RWPE2 (cell line): ENCODE measurements around the gene PRRT4.
A peak's percentile ranks its signal among the peaks of the same experiment; 100 is the strongest.

Experiments used
- ATAC-seq: fragments of 200-7000 bp; cut with Tn5 transposase; 3 replicates; pipeline ENCODE4 v1.9.1; 2021; ENCODE audit warnings: low read depth
- DNase-seq: peaks from one replicate; pipeline ENCODE4 v3.0.0-alpha.2; 2020; ENCODE audit warnings: low spot score
- H3K27ac ChIP-seq: fragments of 450-650 bp; 2 replicates; pipeline ENCODE4 v1.5.1; 2017; ENCODE audit warnings: mild to moderate bottlenecking; ENCODE audit not compliant: poor library complexity, severe bottlenecking
- H3K27me3 ChIP-seq: fragments of 250-450 bp; sonication (Bioruptor Pico); 2 replicates; pipeline ENCODE4 v1.5.1; 2021; ENCODE audit warnings: mild to moderate bottlenecking, moderate library complexity; ENCODE audit not compliant: insufficient read depth, poor library complexity, severe bottlenecking
- H3K36me3 ChIP-seq: fragments of 250-450 bp; sonication (Bioruptor Pico); 2 replicates; pipeline ENCODE4 v1.5.1; 2020; ENCODE audit warnings: low read depth, mild to moderate bottlenecking, moderate library complexity
- H3K4me1 ChIP-seq: fragments of 250-450 bp; sonication (Bioruptor Pico); 2 replicates; pipeline ENCODE4 v1.5.1; 2021; ENCODE audit warnings: mild to moderate bottlenecking, moderate library complexity; ENCODE audit not compliant: insufficient read depth, poor library complexity, severe bottlenecking
- H3K4me3 ChIP-seq: fragments of 250-450 bp; sonication (Bioruptor Pico); 2 replicates; pipeline ENCODE4 v1.5.1; 2021; ENCODE audit warnings: mild to moderate bottlenecking, moderate library complexity; ENCODE audit not compliant: severe bottlenecking
- H3K9me3 ChIP-seq: fragments of 250-450 bp; sonication (Bioruptor Pico); 2 replicates; pipeline ENCODE4 v1.5.1; 2021; ENCODE audit warnings: mild to moderate bottlenecking, moderate library complexity; ENCODE audit not compliant: severe bottlenecking
- TF ChIP-seq, protein P1 (sequence below): fragments of 450-650 bp; IDR thresholded peaks from one replicate; pipeline ENCODE4 v1.5.1; 2017; ENCODE audit warnings: mild to moderate bottlenecking, moderate library complexity; ENCODE audit not compliant: poor library complexity, severe bottlenecking

Gene PRRT4

DNA sequence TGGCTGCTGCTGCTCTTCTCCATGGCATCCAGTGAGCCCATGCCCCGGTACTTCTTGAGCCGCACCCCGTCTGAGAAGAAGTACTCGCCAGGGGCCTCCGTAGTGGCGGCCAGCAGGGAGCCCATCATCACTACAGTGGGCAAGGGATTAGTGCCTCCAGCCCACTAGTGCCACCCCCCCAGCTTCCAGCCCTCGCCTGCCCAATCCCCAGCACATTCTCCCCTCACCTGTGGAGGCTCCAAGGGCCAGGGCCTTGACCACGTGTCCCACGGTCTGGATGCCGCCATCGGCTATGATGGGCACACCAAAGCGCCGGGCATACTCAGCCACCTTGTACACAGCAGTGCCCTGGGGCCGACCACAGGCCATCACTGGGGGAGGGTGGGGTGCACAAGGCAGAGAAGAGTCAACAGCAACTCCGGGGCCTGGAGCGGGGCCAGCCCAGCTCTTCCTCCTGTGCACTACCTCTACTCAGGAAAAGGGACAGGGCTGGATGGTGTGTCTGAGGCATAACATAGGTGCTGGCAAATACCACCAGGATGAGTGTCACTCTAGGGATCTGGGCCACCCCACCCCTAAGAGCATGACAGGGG is 33.5 kb upstream of the PRRT4 start:
- Histone ChIP-seq H3K27me3 (no peaks in the 10 kb centered on the region), H3K4me3 (no peak overlapping the region), H3K4me1 (no peaks in the 10 kb centered on the region), H3K9me3 (no peaks in the 10 kb centered on the region), H3K36me3 (peaks cover 37% of the 10 kb centered on the region), H3K27ac (no peak overlapping the region)
- TF ChIP-seq, protein P1, sequence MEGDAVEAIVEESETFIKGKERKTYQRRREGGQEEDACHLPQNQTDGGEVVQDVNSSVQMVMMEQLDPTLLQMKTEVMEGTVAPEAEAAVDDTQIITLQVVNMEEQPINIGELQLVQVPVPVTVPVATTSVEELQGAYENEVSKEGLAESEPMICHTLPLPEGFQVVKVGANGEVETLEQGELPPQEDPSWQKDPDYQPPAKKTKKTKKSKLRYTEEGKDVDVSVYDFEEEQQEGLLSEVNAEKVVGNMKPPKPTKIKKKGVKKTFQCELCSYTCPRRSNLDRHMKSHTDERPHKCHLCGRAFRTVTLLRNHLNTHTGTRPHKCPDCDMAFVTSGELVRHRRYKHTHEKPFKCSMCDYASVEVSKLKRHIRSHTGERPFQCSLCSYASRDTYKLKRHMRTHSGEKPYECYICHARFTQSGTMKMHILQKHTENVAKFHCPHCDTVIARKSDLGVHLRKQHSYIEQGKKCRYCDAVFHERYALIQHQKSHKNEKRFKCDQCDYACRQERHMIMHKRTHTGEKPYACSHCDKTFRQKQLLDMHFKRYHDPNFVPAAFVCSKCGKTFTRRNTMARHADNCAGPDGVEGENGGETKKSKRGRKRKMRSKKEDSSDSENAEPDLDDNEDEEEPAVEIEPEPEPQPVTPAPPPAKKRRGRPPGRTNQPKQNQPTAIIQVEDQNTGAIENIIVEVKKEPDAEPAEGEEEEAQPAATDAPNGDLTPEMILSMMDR: no peak
- DNase-seq (peak; percentile 62), ATAC-seq (no peak)

DNA sequence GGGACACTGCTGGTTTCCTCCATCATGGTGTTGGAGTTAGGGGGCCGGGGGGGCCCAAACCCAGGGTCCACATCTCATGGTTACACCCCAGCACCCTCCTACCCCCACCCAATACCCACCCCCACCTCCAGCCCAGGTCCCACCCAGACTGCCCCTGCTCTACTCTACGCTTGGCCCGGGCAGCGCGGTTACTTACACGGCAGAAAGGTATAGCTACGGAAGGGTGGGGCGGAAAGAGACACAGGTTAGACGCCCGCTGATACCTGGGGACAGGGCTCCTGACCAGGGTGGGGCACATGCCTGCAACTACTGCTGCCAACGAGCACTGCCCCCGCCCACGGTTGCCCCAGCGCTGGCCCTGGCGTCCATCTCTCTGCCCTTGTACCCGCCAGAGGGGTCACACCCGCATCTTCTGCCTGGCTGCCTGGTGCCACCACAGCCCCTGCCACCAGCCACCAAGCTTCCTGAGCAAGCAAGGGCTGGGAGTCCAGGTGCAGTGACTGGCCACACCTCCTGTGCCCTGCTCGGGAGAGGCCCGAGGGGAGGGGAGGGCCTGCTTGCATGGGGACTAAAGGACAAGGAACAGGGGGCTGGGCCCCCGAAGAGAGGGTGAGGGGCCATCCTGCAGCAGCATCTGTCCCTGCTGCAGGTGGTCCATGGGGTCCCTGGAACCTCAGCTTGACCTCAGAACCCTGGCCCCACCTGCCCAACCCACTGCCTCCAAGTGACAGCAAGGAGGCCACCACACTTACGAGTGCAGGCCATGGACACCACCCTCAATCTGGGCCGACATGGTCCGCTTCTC is 32.2 kb upstream of the PRRT4 start:
- ATAC-seq (no peak), DNase-seq (peak; percentile 63)
- no peak overlapping the region for H3K27ac ChIP-seq
- H3K36me3 ChIP-seq: peaks cover 33% of the 10 kb centered on the region
- TF ChIP-seq, protein P1: no peak
- no peaks in the 10 kb centered on the region for H3K27me3 ChIP-seq
- no peaks in the 10 kb centered on the region for H3K4me1 ChIP-seq
- no peak overlapping the region for H3K4me3 ChIP-seq
- H3K9me3 ChIP-seq: no peaks in the 10 kb centered on the region

DNA sequence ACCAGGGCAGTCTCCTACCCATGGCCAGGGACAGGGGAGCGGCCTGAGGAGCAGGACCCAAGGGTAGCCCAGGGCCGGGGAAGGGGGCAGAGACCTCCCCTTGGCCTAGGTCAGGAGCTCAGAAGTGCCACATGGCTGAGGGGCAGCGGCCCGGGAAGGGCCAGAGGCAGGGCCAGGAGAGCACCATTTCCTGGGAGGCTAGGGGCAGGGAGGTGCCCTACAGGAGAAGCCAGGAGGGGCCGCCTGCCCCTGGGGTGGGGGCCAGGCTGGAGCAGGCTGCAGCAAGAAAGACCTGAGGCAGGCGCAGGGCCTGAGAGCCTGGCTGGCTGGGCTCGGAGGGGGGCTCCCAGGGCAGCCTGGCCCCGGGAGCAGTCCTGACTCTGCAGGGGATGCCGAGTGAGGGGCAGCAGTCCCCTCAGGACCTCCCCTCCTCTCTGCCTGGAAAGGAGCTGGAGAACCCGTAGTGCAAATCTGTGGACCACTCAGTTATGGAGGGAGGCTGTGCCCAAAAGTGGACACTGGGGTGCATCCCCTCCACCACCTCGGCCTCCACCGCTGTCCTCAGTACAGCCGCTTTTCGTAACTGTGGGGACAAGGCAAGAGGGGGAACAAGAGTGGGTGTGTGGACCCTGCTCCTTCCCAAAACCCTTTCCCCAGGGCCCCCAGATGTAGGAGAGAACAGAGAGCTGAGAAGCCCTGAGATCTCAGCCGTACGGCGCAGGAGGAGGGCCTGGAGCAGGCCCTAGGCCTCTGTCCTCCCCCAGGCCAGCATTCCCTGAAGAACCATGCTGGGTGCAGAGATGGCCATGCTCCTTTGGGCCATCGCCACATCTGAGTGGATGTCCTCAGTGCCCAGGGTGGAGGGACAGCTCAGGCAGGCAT is 31.2 kb upstream of the PRRT4 start:
- H3K27me3 ChIP-seq: no peaks in the 10 kb centered on the region
- no peaks in the 10 kb centered on the region for H3K4me1 ChIP-seq
- no peak overlapping the region for H3K27ac ChIP-seq
- TF ChIP-seq, protein P1: no peak
- DNase-seq (no peak), ATAC-seq (no peak)
- H3K4me3 ChIP-seq: no peak overlapping the region
- H3K9me3 ChIP-seq: peaks cover 1% of the 10 kb centered on the region
- H3K36me3 ChIP-seq: peaks cover 22% of the 10 kb centered on the region

DNA sequence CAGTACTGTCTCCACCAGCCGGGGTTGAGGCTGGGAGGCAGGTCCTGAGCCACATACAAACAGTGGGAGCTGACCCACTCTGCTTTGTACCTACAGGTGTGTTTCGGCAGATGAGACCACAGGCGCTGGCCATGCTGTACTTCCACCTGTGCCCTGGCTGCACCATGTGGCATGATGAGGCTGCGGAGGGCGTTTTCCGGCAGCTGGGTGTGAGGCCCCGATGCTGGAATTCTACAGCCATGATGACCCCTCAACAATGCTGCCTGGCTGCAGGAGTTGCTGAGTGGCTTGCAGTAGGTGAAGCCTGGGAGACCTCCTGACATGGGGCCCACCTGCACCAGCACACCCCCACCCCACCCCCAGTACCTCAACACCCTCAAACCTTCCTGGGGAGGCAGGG is 30.3 kb upstream of the PRRT4 start:
- no peak for DNase-seq
- H3K4me1 ChIP-seq: no peaks in the 10 kb centered on the region
- no peak overlapping the region for H3K27ac ChIP-seq
- ATAC-seq: no peak
- peaks cover 4% of the 10 kb centered on the region for H3K9me3 ChIP-seq
- H3K27me3 ChIP-seq: no peaks in the 10 kb centered on the region
- peaks cover 13% of the 10 kb centered on the region for H3K36me3 ChIP-seq
- H3K4me3 ChIP-seq: no peak overlapping the region
- TF ChIP-seq, protein P1: no peak
